Epithelial cell of esophagus (primary cell): ENCODE results near the gene SYCP2.

Source experiments
- DNase-seq: peaks from one replicate; pipeline ENCODE4 v3.0.0; 2010; ENCODE audit warnings: low read depth
- H3K4me3 ChIP-seq: 2 replicates; pipeline ENCODE4 v1.5.1; 2011; ENCODE audit warnings: mild to moderate bottlenecking, low read length, control low read depth
- TF ChIP-seq, protein P1 (sequence below): IDR thresholded peaks from 2 replicates; pipeline ENCODE4 v1.5.1; 2011; ENCODE audit warnings: low read depth, mild to moderate bottlenecking, low read length, control low read depth, inconsistent platforms; ENCODE audit not compliant: insufficient read depth; ENCODE audit errors: missing control alignments

The SYCP2 gene, protein sequence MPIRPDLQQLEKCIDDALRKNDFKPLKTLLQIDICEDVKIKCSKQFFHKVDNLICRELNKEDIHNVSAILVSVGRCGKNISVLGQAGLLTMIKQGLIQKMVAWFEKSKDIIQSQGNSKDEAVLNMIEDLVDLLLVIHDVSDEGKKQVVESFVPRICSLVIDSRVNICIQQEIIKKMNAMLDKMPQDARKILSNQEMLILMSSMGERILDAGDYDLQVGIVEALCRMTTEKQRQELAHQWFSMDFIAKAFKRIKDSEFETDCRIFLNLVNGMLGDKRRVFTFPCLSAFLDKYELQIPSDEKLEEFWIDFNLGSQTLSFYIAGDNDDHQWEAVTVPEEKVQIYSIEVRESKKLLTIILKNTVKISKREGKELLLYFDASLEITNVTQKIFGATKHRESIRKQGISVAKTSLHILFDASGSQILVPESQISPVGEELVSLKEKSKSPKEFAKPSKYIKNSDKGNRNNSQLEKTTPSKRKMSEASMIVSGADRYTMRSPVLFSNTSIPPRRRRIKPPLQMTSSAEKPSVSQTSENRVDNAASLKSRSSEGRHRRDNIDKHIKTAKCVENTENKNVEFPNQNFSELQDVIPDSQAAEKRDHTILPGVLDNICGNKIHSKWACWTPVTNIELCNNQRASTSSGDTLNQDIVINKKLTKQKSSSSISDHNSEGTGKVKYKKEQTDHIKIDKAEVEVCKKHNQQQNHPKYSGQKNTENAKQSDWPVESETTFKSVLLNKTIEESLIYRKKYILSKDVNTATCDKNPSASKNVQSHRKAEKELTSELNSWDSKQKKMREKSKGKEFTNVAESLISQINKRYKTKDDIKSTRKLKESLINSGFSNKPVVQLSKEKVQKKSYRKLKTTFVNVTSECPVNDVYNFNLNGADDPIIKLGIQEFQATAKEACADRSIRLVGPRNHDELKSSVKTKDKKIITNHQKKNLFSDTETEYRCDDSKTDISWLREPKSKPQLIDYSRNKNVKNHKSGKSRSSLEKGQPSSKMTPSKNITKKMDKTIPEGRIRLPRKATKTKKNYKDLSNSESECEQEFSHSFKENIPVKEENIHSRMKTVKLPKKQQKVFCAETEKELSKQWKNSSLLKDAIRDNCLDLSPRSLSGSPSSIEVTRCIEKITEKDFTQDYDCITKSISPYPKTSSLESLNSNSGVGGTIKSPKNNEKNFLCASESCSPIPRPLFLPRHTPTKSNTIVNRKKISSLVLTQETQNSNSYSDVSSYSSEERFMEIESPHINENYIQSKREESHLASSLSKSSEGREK (N-terminal part only)

DNA sequence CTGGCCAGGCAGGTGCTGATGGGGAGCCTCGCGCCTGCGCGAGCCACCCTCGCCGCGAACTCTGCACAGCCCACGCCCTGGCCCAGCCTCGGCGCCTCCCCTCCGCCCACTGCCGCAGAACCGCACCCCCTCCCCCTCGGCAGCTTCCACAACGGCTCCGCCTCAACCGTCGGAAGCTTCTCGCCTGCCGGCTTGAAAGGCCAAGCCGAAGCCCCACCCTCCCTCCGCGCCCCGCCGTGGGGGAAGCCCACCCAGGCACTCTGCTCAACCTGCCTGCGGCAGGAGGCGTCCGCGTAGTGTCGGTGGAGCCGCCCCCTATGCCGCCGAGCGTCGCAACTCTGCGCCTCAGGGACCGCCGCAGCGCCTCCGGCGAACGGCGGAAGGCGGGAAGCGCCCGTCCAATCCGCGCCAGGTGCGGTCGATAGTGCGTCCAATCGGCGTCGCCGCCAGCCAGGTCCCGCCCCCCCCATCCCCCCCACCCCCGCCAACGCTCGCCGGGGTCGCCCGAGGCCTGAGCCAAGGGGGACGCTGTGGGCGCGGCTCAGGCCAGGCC, at the start of gene SYCP2:
SYCP2 (minus strand) TSS at position 342 of the 553 bp plus-strand sequence. CDS start 11,224 bp downstream, outside the sequence.
- TF ChIP-seq, protein P1, sequence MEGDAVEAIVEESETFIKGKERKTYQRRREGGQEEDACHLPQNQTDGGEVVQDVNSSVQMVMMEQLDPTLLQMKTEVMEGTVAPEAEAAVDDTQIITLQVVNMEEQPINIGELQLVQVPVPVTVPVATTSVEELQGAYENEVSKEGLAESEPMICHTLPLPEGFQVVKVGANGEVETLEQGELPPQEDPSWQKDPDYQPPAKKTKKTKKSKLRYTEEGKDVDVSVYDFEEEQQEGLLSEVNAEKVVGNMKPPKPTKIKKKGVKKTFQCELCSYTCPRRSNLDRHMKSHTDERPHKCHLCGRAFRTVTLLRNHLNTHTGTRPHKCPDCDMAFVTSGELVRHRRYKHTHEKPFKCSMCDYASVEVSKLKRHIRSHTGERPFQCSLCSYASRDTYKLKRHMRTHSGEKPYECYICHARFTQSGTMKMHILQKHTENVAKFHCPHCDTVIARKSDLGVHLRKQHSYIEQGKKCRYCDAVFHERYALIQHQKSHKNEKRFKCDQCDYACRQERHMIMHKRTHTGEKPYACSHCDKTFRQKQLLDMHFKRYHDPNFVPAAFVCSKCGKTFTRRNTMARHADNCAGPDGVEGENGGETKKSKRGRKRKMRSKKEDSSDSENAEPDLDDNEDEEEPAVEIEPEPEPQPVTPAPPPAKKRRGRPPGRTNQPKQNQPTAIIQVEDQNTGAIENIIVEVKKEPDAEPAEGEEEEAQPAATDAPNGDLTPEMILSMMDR, result no peak
- H3K4me3 ChIP-seq, result peak within 1 kb of the TSS; percentile 51
- peak; percentile 33 for DNase-seq

DNA sequence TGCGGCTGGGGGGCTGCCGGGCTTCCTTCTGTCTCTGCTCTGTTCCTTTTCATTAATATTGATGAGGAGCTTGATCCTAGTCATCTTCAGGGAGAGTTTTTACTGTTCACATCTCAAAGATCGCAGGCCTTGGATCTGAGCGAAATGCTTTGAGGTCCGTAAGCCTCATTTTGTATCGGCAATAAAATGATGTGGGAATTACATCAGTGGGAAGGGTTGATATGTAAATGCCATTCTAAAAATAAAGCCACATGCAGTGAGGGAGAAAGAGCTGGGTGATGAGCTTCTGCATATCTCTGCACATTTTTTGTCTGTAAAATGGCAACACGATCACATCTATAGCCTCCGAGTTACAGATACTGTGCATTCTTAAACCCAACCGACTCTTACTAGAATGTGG, 49.6 kb upstream of the SYCP2 start:
- DNase-seq, result no peak
- H3K4me3 ChIP-seq, result no peak overlapping the region
- TF ChIP-seq, protein P1, result no peak

DNA sequence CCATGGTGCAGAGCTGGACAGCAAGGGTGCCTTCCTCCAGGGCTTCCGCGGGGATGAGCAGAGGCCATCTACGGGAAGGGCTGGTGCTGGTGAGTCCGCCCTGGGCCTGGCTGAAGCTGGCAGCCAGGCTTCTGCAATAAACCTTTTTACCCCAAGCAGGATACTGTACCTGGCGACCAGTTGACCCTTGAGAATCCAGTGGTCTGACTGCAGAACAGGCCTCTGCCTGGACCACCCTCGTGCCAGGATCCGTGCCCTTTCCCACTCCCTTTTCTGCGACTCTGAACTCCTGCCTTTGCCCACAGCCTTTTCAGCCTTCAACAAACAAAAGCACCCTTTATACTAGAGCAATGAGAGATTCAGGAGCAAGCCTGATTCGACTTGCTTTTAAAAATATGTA, 43.6 kb upstream of the SYCP2 start:
- TF ChIP-seq, protein P1, result no peak
- DNase-seq, result no peak
- no peak overlapping the region for H3K4me3 ChIP-seq

DNA sequence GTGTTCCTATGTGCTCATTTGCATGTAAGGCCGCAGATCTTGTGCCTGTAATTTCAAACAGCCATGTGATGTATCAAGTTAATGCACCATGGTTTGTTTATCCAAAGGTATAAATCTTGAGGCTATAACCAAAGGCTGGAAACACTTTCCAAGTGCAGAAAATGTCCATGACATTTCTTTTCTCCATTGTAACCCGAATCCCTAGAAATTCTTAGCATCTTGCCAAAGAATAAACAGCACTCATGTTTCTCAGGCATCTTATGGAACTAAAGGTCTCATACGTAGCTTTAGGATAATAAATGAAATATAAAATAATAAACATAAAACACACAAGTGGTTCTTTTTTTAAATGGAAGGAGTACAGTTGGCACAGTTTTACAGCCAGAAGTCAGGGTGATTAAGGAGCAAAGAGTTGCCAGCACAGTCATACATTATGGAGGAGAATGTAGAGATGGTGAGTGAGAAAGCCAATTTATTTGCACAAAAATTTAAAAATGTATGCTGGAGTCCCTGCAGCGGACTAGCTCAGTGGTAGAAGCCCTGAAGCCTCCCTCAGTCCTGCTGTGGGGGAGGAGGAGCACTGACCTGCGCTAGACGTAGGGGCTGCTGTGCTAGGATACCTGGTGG, 42.8 kb upstream of the SYCP2 start:
- TF ChIP-seq, protein P1, result no peak
- no peak overlapping the region for H3K4me3 ChIP-seq
- no peak for DNase-seq

DNA sequence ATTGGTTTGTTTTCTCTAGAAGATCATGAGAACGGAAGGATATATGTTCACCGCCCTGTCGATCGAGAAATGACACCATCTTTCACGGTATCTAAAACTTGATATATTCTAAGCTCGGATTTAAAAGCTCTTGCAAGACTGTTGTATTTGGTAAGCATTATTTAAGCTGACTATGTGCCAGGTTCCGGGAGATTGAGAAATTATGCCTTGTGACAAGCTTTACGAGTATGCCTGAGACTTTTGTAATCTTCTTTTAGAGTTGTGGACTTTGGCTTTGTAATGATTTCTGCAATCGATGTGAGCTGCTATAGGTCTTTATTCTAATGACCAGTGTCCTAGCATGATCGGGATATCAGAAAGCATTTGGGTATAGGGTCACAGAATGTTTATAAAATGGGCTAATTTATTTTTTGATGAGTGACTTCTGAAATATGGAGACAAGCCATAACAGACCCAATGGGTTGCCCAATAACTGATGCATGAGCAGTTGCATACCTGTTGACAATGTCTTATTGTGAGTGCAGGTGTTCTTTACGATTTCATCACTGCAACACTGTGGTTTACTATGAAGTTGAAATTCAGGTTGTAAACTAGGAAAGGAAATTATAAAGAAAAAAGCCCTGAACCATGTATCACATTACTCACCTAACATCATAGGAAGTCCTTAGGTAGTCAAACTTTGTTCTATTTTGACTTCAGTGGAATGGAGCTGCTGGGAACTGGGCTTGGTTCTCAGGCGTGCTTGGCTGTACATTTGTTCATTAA, 38.8 kb upstream of the SYCP2 start:
- TF ChIP-seq, protein P1, result no peak
- peak; percentile 99 for DNase-seq
- H3K4me3 ChIP-seq, result peak overlapping the region; percentile 24

DNA sequence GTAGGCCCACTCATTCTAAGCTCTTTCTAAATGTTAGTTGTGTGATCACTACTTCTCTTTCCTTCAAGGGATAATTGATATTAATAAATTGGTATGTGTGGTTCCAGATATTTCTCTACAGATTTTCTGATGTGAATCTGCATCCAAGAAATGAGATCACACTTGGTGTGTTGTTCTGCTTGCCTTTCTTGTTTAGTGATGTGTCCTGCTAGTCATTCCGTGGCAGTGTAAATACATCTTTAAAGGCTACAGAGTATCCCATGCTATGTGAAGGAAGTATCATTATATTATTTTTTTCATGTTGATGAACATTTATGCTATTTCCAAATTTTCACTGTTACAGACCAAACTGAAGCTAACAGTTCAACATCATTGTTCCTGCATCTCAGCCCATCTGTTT, 38.0 kb upstream of the SYCP2 start:
- TF ChIP-seq, protein P1, result no peak
- no peak overlapping the region for H3K4me3 ChIP-seq
- DNase-seq, result peak; percentile 77
